Measurements from ENCODE around the gene APBA2.

Gene APBA2

GRCh38 chr15:28956491-28956890 lies 70.7 kb downstream of the APBA2 start:
- TF ChIP-seq CTCF (IDR thresholded peaks at IDR 0.05; ENCODE audit: control extremely low read depth, extremely low read depth, low read depth, missing control alignments): no peak
- DNase-seq (ENCODE audit: extremely low spot score): no peak
- POLR2A ChIA-PET: no interaction called here
- CTCF ChIA-PET: interaction anchor here (1.1 kb wide), 1 partner anchor 18 kb away, joined by 3 read pairs; no protein-coding TSS in a partner anchor

GRCh38 chr15:28957606-28958498 lies 72.1 kb downstream of the APBA2 start:
- DNase-seq (ENCODE audit: extremely low spot score): no peak
- no peak for TF ChIP-seq CTCF (IDR thresholded peaks at IDR 0.05; ENCODE audit: control extremely low read depth, extremely low read depth, low read depth, missing control alignments)
- POLR2A ChIA-PET: no interaction called here
- CTCF ChIA-PET: interaction anchor here (1.1 kb wide), 1 partner anchor 17 kb away, joined by 3 read pairs; no protein-coding TSS in a partner anchor

GRCh38 chr15:28959326-28959725 lies 73.6 kb downstream of the APBA2 start:
- TF ChIP-seq CTCF (IDR thresholded peaks at IDR 0.05; ENCODE audit: control extremely low read depth, extremely low read depth, low read depth, missing control alignments): no peak
- ChIA-PET CTCF (interaction anchor here (1.0 kb wide), 1 partner anchor 15 kb away, joined by 3 read pairs; no protein-coding TSS in a partner anchor), POLR2A (no interaction called here)
- no peak for DNase-seq (ENCODE audit: extremely low spot score)

- ChIA-PET POLR2A (no interaction called here), CTCF (interaction anchor here (1.4 kb wide), 1 partner anchor 31 kb away, joined by 3 read pairs; no protein-coding TSS in a partner anchor)
- no peak for TF ChIP-seq CTCF (IDR thresholded peaks at IDR 0.05; ENCODE audit: control extremely low read depth, extremely low read depth, low read depth, missing control alignments)
- DNase-seq (ENCODE audit: extremely low spot score): no peak
Measured at GRCh38 chr15:28960979-28961378, 75.2 kb downstream of the APBA2 start.

- no peak for TF ChIP-seq CTCF (IDR thresholded peaks at IDR 0.05; ENCODE audit: control extremely low read depth, extremely low read depth, low read depth, missing control alignments)
- ChIA-PET CTCF (no interaction called here), POLR2A (no interaction called here)
- DNase-seq (ENCODE audit: extremely low spot score): no peak
Measured at GRCh38 chr15:28961391-28961790, 75.6 kb downstream of the APBA2 start.

- no peak for TF ChIP-seq CTCF (IDR thresholded peaks at IDR 0.05; ENCODE audit: control extremely low read depth, extremely low read depth, low read depth, missing control alignments)
- no peak for DNase-seq (ENCODE audit: extremely low spot score)
- CTCF ChIA-PET: no interaction called here
- POLR2A ChIA-PET: no interaction called here
Measured at GRCh38 chr15:28962851-28963710, 77.3 kb downstream of the APBA2 start.
